SK-N-SH (cell line): Measurements from ENCODE around the gene MYO1F. TPM values are rescaled to one million over a fixed set of nuclear protein-coding genes. Genes with fewer than 3 reads are reported as not detected.

ENCODE experiments used
- CTCF ChIA-PET: fragments of 300-600, 350-600 bp; formaldehyde crosslinking; extraction: SDS; loops from one replicate; lab custom pipeline; 2021; lab: Yijun Ruan, JAX
- POLR2A ChIA-PET: fragments of 350-600 bp; sonication (Branson Sonifier 250); formaldehyde crosslinking; extraction: SDS; loops from one replicate; lab custom pipeline; 2020; ENCODE audit warnings: antibody characterized with exemption, inconsistent platforms; lab: Yijun Ruan, JAX
- DNase-seq: peaks from one replicate; pipeline ENCODE4 v3.0.0; 2012
- H2AFZ ChIP-seq: fragments of 200-600 bp; sonication (generic); 2 replicates; pipeline ENCODE4 v1.8.1; 2016; ENCODE audit warnings: antibody characterized with exemption, mild to moderate bottlenecking, low read depth
- H3F3A ChIP-seq: fragments of 200-600 bp; sonication (generic); replicated peaks from 2 replicates; pipeline ENCODE3; 2016; ENCODE audit warnings: antibody characterized with exemption, mild to moderate bottlenecking; ENCODE audit not compliant: insufficient read depth
- H3K27ac ChIP-seq, 2 experiments: fragments of 200-500 bp in 1 of 2; fragments of 200-600 bp in 1 of 2; sonication (Bioruptor generic) in 1 of 2; sonication (generic), shearing (Covaris generic) in 1 of 2; 2 replicates each; pipeline versions ENCODE4 v1.5.1 to v1.6.1; 2014 to 2016; ENCODE audit warnings: low read depth in 2 of 2, inconsistent platforms in 1 of 2, low read length in 1 of 2, mild to moderate bottlenecking in 1 of 2, mixed read lengths in 1 of 2
- H3K27me3 ChIP-seq: fragments of 200-600 bp; sonication (generic), shearing (Covaris generic); 2 replicates; pipeline ENCODE4 v1.6.1; 2016; ENCODE audit warnings: mixed run types; ENCODE audit not compliant: insufficient read depth
- H3K36me3 ChIP-seq, 2 experiments: fragments of 200-500 bp in 1 of 2; fragments of 200-600 bp in 1 of 2; sonication (Bioruptor generic) in 1 of 2; sonication (generic) in 1 of 2; replicated peaks in 1 of 2; 2 replicates each; pipeline versions ENCODE3 to v1.5.1; 2014 to 2016; ENCODE audit warnings: low read length in 1 of 2, mild to moderate bottlenecking in 1 of 2; ENCODE audit not compliant: insufficient read depth in 2 of 2, control insufficient read depth in 1 of 2
- H3K4me1 ChIP-seq, 2 experiments: fragments of 200-500 bp in 1 of 2; fragments of 200-600 bp in 1 of 2; sonication (Bioruptor generic) in 1 of 2; sonication (generic), shearing (Covaris generic) in 1 of 2; 2 replicates each; pipeline versions ENCODE4 v1.5.1 to v1.6.1; 2014 to 2016; ENCODE audit warnings: low read depth in 1 of 2, low read length in 1 of 2, mixed run types in 1 of 2; ENCODE audit not compliant: insufficient read depth in 2 of 2, control insufficient read depth in 1 of 2
- H3K4me2 ChIP-seq: fragments of 200-600 bp; sonication (generic), shearing (Covaris generic); 2 replicates; pipeline ENCODE4 v1.6.1; 2017; ENCODE audit warnings: mixed run types
- H3K4me3 ChIP-seq, 2 experiments: fragments of 200-500 bp in 1 of 2; fragments of 200-600 bp in 1 of 2; sonication (Bioruptor generic) in 1 of 2; sonication (generic), shearing (Covaris generic) in 1 of 2; 2 replicates each; pipeline versions ENCODE4 v1.5.1 to v1.8.1; 2014 to 2016; ENCODE audit warnings: low read depth in 2 of 2, inconsistent platforms in 1 of 2, low read length in 1 of 2, mild to moderate bottlenecking in 1 of 2, mixed read lengths in 1 of 2, moderate library complexity in 1 of 2
- H3K79me2 ChIP-seq: fragments of 200-600 bp; sonication (generic); 2 replicates; pipeline ENCODE4 v1.8.1; 2017; ENCODE audit warnings: mild to moderate bottlenecking; ENCODE audit not compliant: insufficient read depth
- H3K9ac ChIP-seq: fragments of 200-600 bp; sonication (generic); 2 replicates; pipeline ENCODE4 v1.6.1; 2017; ENCODE audit warnings: mixed run types
- H3K9me2 ChIP-seq: fragments of 200-600 bp; sonication (generic); 2 replicates; pipeline ENCODE4 v1.6.1; 2017; ENCODE audit warnings: mixed run types
- H3K9me3 ChIP-seq: fragments of 200-600 bp; sonication (generic); 2 replicates; pipeline ENCODE4 v1.6.1; 2017; ENCODE audit warnings: mixed run types, mild to moderate bottlenecking, moderate library complexity
- H4K20me1 ChIP-seq: fragments of 200-600 bp; sonication (generic); 2 replicates; pipeline ENCODE4 v1.6.1; 2017; ENCODE audit warnings: mild to moderate bottlenecking, mixed run types; ENCODE audit not compliant: insufficient read depth
- GABPA ChIP-seq: IDR thresholded peaks from 2 replicates; pipeline ENCODE4 v1.4.0; 2012; ENCODE audit warnings: low read depth, mild to moderate bottlenecking
- MAX ChIP-seq: IDR thresholded peaks from 2 replicates; pipeline ENCODE4 v1.4.0; 2012; ENCODE audit warnings: low read depth
- NRF1 ChIP-seq: IDR thresholded peaks from 2 replicates; pipeline ENCODE4 v1.6.1; 2012; ENCODE audit warnings: low read depth, mild to moderate bottlenecking, low read length
- RAD21 ChIP-seq: IDR thresholded peaks from 2 replicates; pipeline ENCODE4 v1.6.1; 2012; ENCODE audit warnings: mild to moderate bottlenecking, low read length
- RCOR1 ChIP-seq: fragments of 150-350 bp; IDR thresholded peaks from 2 replicates; pipeline ENCODE4 v1.6.1; 2017; ENCODE audit warnings: antibody characterized with exemption, low read length
- SIN3A ChIP-seq: IDR thresholded peaks from 2 replicates; pipeline ENCODE4 v1.6.1; 2012; ENCODE audit warnings: low read depth, mild to moderate bottlenecking, low read length, moderate library complexity, borderline replicate concordance
- SMC3 ChIP-seq: IDR thresholded peaks from 2 replicates; pipeline ENCODE4 v1.6.1; 2012; ENCODE audit warnings: low read depth, low read length, improper control_type of control experiment
- YY1 ChIP-seq: IDR thresholded peaks from 2 replicates; pipeline ENCODE4 v1.4.0; 2012; ENCODE audit warnings: low read depth, mild to moderate bottlenecking
- whole genome bisulfite sequencing: methylation state at CpG from one replicate; pipeline ENCODE4 v1.1.6; 2017; ENCODE audit warnings: low lambda C conversion rate; 5-methylcytosine and 5-hydroxymethylcytosine counted together
- polyA plus RNA-seq, 3 experiments: library from polyadenylated mRNA; depleted of rRNA; stranded (reverse); fragments of >200 nt; gene quantifications; 2 replicates each; pipeline ENCODE4 v1.2.3, GENCODE V29; 2012

Gene MYO1F
- polyA plus RNA-seq, 1 of the 3 experiments (the other 2 are of a cell fraction): 0.51 TPM

- Histone ChIP-seq H2AFZ (no peak overlapping the region), H3K79me2 (no peaks in the 10 kb centered on the region), H3K4me1 (peaks cover 0 to 3% of the 10 kb centered on the region in 2 experiments; a peak in 1 of 4 replicates), H3K9me3 (no peaks in the 10 kb centered on the region), H3F3A (no peaks in the 10 kb centered on the region), H3K27me3 (no peaks in the 10 kb centered on the region), H3K9ac (no peak overlapping the region), H3K36me3 (no peaks in the 10 kb centered on the region), H3K4me2 (no peak overlapping the region), H4K20me1 (no peaks in the 10 kb centered on the region), H3K4me3 (no peak overlapping the region), H3K9me2 (no peaks in the 10 kb centered on the region), H3K27ac (no peak overlapping the region)
- no peak for DNase-seq
- 88% methylated on average over 6 of the region's 6 CpGs for WGBS
- CTCF ChIA-PET: no interaction called here
- POLR2A ChIA-PET: no interaction called here
- TF ChIP-seq RCOR1: no peak
- TF ChIP-seq MAX: no peak
- TF ChIP-seq GABPA: no peak
- TF ChIP-seq SIN3A: no peak
Observed at GRCh38 chr19:8519388-8519787, 57.9 kb downstream of the MYO1F start.

GRCh38 chr19:8518536-8518935 is 58.7 kb downstream of the MYO1F start:
- H3K36me3 ChIP-seq: no peaks in the 10 kb centered on the region
- no peak overlapping the region for H3K9ac ChIP-seq
- H3F3A ChIP-seq: no peaks in the 10 kb centered on the region
- H3K4me3 ChIP-seq: no peak overlapping the region
- H3K9me2 ChIP-seq: no peaks in the 10 kb centered on the region
- ChIA-PET POLR2A (no interaction called here), CTCF (interaction anchor here (0.7 kb wide), 1 partner anchor 1369 kb away, joined by 3 read pairs; no protein-coding TSS in a partner anchor)
- TF ChIP-seq NRF1 (no peak), RAD21 (no peak), GABPA (no peak), SMC3 (no peak), YY1 (no peak)
- TF ChIP-seq, all 33 proteins: peak for 0
- Histone ChIP-seq H2AFZ (no peak overlapping the region), H4K20me1 (no peaks in the 10 kb centered on the region), H3K79me2 (no peaks in the 10 kb centered on the region), H3K9me3 (no peaks in the 10 kb centered on the region), H3K27ac (no peak overlapping the region), H3K4me1 (peaks cover 0 to 3% of the 10 kb centered on the region in 2 experiments; a peak in 2 of 4 replicates), H3K4me2 (no peak overlapping the region), H3K27me3 (no peaks in the 10 kb centered on the region)
- WGBS: 77% methylated on average over 11 of the region's 11 CpGs
- no peak for DNase-seq

GRCh38 chr19:8517551-8518442 is 59.4 kb downstream of the MYO1F start:
- Histone ChIP-seq H3K27ac (no peak overlapping the region), H2AFZ (peak overlapping the region; percentile 29; the same call in 1 of the 2 replicates), H3F3A (peaks cover 6% of the 10 kb centered on the region), H3K4me1 (peaks cover 7 to 8% of the 10 kb centered on the region in 2 experiments; a peak in 3 of 4 replicates), H3K36me3 (no peaks in the 10 kb centered on the region), H3K9me2 (no peaks in the 10 kb centered on the region), H3K4me3 (no peak overlapping the region), H4K20me1 (no peaks in the 10 kb centered on the region), H3K9me3 (no peaks in the 10 kb centered on the region), H3K4me2 (no peak overlapping the region), H3K27me3 (no peaks in the 10 kb centered on the region), H3K79me2 (no peaks in the 10 kb centered on the region), H3K9ac (no peak overlapping the region)
- CTCF ChIA-PET: interaction anchor here (1.2 kb wide), 1 partner anchor 12 kb away, joined by 3 read pairs; no protein-coding TSS in a partner anchor
- TF ChIP-seq SMC3: no peak
- no peak for TF ChIP-seq MAX
- POLR2A ChIA-PET: no interaction called here
- no peak for DNase-seq
- 70% methylated on average over 6 of the region's 10 CpGs for WGBS
